Measurements from ENCODE around the gene NTN1. TPM values are rescaled to one million over a fixed set of nuclear protein-coding genes. Genes with fewer than 3 reads are reported as not detected.
"Not testable (repeated sequence)": the region's sequence is repeated elsewhere in the genome, so short reads cannot be mapped to it uniquely, and the experiment has no call there.

Gene NTN1
- total RNA-seq, result 1 to 10 TPM; 2.2 to 3.7 (median 3.3) TPM

GRCh38 chr17:9021158-9021991, at the start of gene NTN1:
Gene NTN1 (plus strand): TSS chr17:9021510. CDS start chr17:9022374, 864 bp downstream.
- Histone ChIP-seq H3K9me3 (no peaks in the 10 kb centered on the region), H3K27me3 (peaks cover 0 to 22% of the 10 kb centered on the region in 2 donors), H3K4me3 (peak within 1 kb of the TSS; percentile 66 to 79 (median 69)), H3K27ac (peak within 1 kb of the TSS; percentile 35 to 65), H3K4me1 (no peaks in the 10 kb centered on the region), H3K36me3 (no peaks in the 10 kb centered on the region)
- intact Hi-C loops (cut with DNase I; ENCODE audit: low total_unique reads), result loop anchor here (10.0 kb wide), 1 partner anchor 93 kb away; no protein-coding TSS in a partner anchor
- DNase-seq (ENCODE audit: low spot score in 2 of 2), result no peak
- no peak for TF ChIP-seq POLR2A (IDR thresholded peaks at IDR 0.05)
- no peak for TF ChIP-seq CTCF (IDR thresholded peaks at IDR 0.05)
- TF ChIP-seq POLR2AphosphoS5 (IDR thresholded peaks at IDR 0.05), result no peak

- intact Hi-C loops (cut with DNase I; ENCODE audit: low total_unique reads), result no loop called here
- no peak overlapping the region for H3K4me3 ChIP-seq
- no peak for DNase-seq (ENCODE audit: low spot score in 2 of 2)
- H3K36me3 ChIP-seq, result no peaks in the 10 kb centered on the region
- H3K27ac ChIP-seq, result no peak overlapping the region
- no peaks in the 10 kb centered on the region for H3K9me3 ChIP-seq
- TF ChIP-seq POLR2AphosphoS5 (IDR thresholded peaks at IDR 0.05) (no peak), CTCF (IDR thresholded peaks at IDR 0.05) (no peak)
- H3K4me1 ChIP-seq, result no peaks in the 10 kb centered on the region
- H3K27me3 ChIP-seq, result no peaks in the 10 kb centered on the region
Observed at GRCh38 chr17:8975091-8975725, 46.1 kb upstream of the NTN1 start.

- no peaks in the 10 kb centered on the region for H3K9me3 ChIP-seq
- H3K4me3 ChIP-seq, result no peak overlapping the region
- intact Hi-C loops (cut with DNase I; ENCODE audit: low total_unique reads), result no loop called here
- DNase-seq (ENCODE audit: low spot score in 2 of 2), result no peak
- no peaks in the 10 kb centered on the region for H3K4me1 ChIP-seq
- no peak overlapping the region for H3K27ac ChIP-seq
- TF ChIP-seq CTCF (IDR thresholded peaks at IDR 0.05), result no peak
- TF ChIP-seq POLR2A (IDR thresholded peaks at IDR 0.05), result no peak
- no peak for TF ChIP-seq POLR2AphosphoS5 (IDR thresholded peaks at IDR 0.05)
- H3K36me3 ChIP-seq, result no peaks in the 10 kb centered on the region
- H3K27me3 ChIP-seq, result no peaks in the 10 kb centered on the region
Observed at GRCh38 chr17:8976638-8977037, 44.7 kb upstream of the NTN1 start.

DNA sequence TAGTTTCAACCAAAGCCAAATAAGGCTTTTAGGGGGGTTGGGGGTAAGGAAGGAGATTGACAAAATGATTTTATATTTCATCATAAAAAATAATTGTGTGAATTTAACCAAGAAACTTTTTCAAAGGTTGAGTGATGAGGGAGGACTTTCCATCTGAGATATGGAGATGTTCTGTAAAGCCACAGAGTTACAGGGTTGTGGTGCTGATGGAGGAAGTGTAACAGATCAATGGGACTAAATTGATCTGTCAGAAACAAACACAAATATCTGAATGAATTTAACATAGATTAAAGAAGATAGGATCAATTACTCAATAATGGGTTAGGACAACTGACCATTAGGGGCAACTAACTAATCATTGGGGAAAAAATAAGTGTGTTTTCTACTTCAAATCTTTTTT, 41.6 kb upstream of the NTN1 start:
- TF ChIP-seq CTCF (IDR thresholded peaks at IDR 0.05) (no peak), POLR2A (IDR thresholded peaks at IDR 0.05) (no peak), POLR2AphosphoS5 (IDR thresholded peaks at IDR 0.05) (no peak)
- no peak overlapping the region for H3K4me3 ChIP-seq
- H3K27ac ChIP-seq, result no peak overlapping the region
- H3K4me1 ChIP-seq, result no peaks in the 10 kb centered on the region
- H3K27me3 ChIP-seq, result no peaks in the 10 kb centered on the region
- H3K36me3 ChIP-seq, result no peaks in the 10 kb centered on the region
- no peaks in the 10 kb centered on the region for H3K9me3 ChIP-seq
- no peak for DNase-seq (ENCODE audit: low spot score in 2 of 2)
- intact Hi-C loops (cut with DNase I; ENCODE audit: low total_unique reads), result no loop called here

DNA sequence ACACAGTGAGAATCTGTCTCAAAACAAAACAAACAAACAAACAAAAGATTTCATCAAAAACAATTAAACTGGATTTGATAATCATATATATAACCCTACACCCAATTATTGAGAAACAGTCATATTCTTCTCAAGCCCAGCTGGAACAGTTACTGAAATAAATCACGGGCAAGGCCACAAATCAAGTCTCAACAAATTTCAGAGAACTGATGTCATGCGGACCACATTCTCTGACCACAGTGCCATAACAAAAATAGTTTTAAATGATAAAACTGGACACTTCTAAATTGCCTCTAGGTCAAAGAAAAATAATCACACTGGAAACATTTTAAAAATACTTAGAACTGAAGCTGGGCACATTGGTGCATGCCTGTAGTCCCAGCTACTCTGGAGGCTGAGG, 39.9 kb upstream of the NTN1 start:
- Histone ChIP-seq H3K36me3 (no peaks in the 10 kb centered on the region), H3K4me3 (no peak overlapping the region), H3K4me1 (no peaks in the 10 kb centered on the region), H3K27me3 (no peaks in the 10 kb centered on the region), H3K9me3 (peaks cover 0 to 6% of the 10 kb centered on the region in 2 donors), H3K27ac (no peak overlapping the region)
- TF ChIP-seq POLR2A (IDR thresholded peaks at IDR 0.05) (no peak), CTCF (IDR thresholded peaks at IDR 0.05) (no peak), POLR2AphosphoS5 (IDR thresholded peaks at IDR 0.05) (no peak)
- no peak for DNase-seq (ENCODE audit: low spot score in 2 of 2)
- intact Hi-C loops (cut with DNase I; ENCODE audit: low total_unique reads), result no loop called here

- H3K27me3 ChIP-seq; H3K4me3 ChIP-seq; intact Hi-C loops (cut with DNase I; ENCODE audit: low total_unique reads); H3K4me1 ChIP-seq; H3K27ac ChIP-seq; H3K36me3 ChIP-seq; H3K9me3 ChIP-seq; DNase-seq (ENCODE audit: low spot score in 2 of 2): not testable (repeated sequence)
Observed at GRCh38 chr17:8984225-8984624, 37.1 kb upstream of the NTN1 start.

All from breast epithelium (tissue), 4 donors.